NCI-H2081 treated with DMSO at 0.1 percent for 48 hours (cell line): ENCODE data around the gene PRKACA.
"Not testable (repeated sequence)": the region's sequence is repeated elsewhere in the genome, so short reads cannot be mapped to it uniquely, and the experiment has no call there.

ENCODE experiments used
- DNase-seq: peaks from one replicate; lab custom pipeline; 2025; lab: John Stamatoyannopoulos, UW

The PRKACA gene

DNA sequence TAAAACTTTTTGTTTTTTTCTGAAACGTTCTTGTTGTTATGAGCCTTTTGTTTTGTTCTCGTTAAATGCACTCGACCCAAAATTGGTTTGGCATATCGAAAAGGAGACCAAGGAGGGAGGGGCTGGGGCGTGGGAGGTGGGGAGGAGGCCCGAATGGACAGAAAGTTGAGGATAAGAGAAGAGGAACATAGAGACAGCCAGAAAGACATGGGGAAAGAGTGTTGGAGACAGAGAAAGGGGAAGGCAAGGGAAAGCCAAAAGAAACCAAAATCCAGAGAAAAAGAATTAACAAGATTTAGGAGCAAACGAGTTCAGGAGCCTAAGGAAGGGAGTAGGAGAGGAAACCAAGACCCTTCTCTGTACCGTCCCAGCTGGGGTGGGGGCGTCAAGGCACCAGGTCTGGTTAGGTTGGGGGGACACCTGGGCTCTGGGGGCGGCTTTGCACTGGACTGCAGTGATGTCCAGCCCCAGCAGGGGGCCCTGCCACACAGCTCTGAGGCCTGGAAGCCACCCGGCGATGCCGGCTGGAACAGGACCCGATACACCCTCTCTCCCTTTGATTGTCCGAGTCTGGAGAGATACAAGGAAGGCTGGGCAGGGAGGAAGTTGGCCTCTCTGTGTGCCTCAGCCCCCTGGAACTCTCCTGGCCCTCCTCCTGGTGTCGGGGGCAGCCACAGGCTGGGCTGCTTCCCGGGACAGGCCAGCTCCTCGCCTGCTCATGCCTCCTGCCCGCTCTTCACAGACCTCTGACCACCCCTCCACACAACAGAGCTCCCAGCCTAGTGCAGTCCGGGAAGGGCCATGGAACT is 30.4 kb upstream of the PRKACA start:
- DNase-seq: no peak

DNA sequence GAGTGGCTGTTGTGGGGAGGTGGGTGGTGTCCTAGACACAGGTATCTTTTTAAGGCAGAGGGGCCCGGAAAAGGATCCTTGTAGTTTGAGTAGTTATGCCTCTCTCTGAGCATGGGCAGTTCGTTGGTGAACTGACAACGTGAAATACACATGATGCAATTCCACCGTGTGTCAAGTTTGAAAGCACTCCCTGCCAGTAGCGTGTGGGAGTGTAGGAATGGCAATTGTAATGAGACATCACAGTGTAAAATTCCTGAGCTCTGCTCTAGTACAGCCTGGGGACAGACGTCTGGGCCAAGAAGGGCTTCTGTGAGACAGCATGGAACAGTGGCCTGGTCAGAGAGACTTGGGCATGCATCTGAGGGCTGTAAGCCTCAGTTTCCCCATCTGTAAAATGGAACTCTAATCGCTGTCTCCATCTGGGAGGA is 29.2 kb upstream of the PRKACA start:
- no peak for DNase-seq

DNA sequence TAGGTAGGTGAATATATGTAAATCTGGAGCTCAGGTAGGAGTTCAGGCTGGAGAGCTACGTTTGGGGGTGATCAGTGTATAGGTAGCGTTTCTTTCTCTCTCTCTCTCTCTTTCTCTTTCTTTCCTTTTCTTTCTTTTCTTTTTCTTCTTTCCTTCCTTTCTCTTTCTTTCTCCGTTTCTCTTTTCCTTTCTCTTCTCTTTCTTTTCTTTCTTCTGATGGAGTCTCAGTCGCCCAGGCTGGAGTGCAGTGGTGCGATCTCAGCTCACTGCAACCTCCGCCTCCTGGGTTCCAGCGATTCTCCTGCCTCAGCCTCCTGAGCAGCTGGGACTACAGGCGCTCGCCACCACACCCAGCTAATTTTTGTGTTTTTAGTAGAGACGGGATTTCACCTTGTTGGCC is 28.6 kb upstream of the PRKACA start:
- not testable (repeated sequence) for DNase-seq

DNA sequence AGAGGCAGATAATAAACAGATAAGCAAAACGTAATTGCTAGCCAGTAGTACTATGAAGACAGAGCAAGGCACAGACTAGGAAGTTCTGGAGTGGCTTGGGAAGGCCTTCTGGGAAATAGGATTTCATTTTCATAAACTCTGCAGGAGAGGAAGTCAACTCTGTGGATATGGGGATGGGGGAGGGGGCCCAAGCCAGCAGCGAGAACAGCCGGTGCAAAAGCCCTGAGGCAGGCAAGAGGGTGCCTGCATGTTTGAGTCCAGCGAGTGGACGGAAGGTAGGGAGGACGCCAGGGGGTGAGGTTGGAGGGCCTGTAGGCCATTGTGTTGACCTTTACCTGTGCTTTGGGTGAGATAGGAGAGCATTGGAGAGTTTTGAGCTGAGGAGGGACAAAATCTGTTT is 27.8 kb upstream of the PRKACA start:
- no peak for DNase-seq

DNA sequence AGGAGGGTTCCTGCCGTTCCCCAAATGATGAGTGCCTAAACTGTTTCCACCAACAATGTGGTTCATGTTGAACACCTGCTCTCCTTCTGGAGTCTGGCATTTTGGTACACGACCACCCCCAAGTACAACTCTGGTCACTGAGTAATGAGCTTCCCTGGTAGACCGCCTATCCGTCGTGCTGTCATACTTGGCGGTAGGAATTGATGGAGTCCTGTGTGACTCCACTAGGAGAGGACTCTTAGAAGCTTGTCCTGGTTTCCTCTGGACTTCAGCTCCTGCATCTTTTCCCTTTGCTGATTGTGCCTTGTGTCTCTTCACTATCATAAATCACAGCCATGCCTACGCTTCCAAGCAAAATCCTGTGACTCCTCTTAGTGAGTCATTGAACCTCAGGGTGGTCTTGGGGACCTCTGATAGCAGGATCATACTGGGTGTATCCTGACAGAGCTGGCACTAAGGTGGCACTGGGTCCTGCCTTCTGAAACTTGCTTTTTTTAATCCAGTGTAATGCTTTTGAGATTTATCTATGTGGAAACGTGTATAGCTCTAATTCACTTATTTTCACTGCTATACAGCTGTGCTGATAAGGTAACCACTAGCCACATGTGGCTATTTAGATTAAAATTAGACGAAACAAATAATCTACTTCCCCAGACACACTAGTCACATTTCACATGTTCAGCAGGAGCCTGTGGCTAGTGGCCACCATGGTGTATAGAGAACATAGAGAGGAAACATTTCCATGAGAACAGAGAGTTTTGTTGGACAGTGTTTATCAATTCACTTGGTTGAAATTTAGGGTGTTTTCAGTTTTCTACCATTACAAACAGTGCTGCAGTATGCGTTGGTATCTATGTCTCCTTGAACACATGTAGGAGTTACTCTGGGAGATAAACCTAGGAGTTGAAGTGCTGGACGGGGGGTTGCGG is 25.0 kb upstream of the PRKACA start:
- DNase-seq: no peak

DNA sequence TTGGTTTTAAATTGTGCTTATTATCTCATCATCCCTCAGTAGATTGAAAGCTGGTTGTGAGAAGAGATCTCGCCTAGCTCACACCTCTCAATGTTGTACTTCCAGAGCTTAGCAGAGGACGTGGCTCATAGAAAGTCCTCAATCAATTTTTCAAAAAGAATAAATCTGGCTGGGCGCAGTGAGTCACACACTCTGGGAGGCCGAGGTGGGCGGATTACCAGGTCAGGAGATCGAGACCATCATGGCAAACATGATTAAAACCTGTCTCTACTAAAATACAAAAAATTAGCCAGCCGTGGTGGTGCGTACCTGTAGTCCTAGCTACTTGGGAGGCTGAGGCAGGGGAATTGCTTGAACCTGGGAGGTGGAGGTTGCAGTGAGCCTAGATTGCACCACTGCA is 23.5 kb upstream of the PRKACA start:
- DNase-seq: no peak

DNA sequence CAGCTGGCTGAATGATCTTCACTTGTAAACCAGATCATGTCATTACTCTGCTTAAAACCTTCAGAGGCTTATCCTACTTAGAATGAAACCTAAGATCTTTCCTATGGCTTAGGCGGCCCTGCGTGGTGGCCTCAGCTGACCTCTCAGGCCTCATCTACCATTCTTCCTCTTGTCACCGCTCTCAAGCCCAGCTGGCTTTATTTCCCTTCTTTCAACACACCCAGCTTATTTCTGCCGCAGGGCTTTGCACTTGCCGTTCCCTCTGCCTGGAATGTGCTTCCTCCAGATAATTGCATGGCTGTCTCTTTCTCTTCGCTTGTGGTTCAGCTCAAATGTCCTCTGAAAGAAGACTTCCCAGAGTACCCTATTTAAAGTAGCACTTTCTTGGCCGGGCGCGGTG is 22.4 kb upstream of the PRKACA start:
- DNase-seq: no peak

DNA sequence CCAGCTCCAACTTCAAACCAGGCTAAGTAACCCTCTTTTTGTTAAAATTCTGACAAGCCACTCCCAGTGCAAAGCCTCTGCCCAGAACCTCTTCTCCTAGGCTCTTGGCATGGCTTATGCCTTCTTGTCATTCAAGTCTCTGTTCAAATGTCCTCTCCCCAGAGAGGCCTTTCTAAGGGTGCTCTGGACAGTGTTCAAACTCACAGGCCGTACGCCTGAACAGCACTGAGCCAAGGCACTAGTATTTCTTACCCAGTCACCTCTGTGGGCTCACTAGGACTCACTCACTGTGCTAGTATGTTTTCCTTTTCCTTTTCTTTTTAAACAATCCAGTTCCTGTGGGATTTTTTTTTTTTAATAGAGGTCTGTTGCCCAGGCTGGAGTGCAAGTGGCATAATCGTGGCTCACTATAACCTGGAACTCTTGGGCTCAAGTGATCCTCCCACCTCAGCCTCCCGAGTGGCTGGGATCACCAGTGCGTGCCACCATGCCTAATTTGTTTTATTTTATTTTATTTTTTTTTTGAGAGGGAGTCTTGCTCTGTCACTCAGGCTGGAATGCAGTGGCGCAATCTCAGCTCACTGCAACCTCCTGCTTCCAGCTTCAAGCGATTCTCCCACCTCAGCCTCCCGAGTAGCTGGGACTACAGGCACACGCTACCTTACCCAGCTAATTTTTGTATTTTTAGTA is 21.2 kb upstream of the PRKACA start:
- DNase-seq: no peak

DNA sequence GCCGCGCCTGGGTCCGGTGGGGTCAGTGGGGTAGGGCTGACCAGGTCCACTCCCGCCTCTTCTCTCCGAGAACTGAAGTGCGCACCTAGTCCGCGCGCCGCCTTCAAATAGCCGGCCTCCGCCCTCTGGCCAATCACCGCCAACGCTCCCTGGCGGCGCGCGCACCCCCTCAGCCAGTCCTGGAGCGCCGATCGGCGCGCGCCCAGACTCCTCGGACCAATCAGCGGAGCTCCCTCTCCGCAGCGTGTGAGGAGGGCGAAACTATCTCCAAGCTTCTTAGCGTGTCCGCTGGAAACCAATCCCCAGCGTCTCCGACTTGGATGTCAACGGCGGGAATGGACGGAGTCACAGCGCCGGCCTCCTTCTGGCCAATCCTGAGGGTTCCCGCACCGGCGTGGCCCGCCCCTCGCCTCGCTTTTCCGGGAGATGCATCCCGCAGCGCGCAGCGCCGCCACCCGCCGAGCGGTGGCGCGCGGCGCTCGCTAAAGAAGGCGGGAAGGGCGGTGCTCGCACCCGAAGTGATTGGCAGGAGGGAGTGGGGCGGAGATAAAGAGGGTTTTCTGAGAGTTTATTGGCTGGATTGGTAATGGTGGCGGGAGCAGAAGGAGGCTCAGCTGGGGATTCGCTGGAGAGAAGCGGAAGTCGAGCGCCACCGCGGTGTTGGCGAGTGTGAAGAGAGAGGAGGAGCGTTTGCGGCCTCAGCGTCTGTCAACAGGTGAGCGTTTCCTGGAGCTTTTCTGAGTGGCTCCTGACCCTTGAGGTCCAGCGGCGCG is 19.1 kb upstream of the PRKACA start, which contains the start of gene ASF1B:
TSS of gene ASF1B (minus strand) at position 81 of the 773 bp plus-strand sequence. CDS start 133 bp downstream, outside the sequence.
- DNase-seq: peak; percentile 99

DNA sequence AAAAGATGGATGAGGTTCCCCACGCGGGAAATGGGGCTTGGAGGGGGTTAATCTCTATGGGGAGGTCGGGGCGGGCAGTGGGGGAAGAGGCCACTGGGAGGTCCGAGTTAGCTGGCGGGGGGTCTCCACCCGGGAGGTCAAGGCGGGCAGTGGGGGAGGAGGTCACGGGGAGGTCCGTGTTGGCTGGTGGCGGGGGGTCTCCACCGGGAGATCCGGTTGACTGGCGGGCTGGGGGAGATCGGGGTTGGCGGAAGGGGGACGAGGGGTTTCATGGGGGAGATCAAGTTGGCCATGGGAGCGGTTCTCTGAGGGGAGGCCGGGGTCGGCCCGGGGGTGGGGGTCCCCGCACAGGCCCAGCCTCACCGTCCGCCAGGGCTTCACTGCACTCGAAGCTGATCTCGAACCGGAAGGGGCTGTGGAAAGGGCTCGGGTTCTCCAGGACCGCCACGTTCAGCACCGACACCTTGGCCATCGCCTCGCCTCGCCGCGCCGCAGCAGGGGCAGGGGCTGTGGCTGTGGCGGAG is 18.5 kb upstream of the PRKACA start:
- no peak for DNase-seq

DNA sequence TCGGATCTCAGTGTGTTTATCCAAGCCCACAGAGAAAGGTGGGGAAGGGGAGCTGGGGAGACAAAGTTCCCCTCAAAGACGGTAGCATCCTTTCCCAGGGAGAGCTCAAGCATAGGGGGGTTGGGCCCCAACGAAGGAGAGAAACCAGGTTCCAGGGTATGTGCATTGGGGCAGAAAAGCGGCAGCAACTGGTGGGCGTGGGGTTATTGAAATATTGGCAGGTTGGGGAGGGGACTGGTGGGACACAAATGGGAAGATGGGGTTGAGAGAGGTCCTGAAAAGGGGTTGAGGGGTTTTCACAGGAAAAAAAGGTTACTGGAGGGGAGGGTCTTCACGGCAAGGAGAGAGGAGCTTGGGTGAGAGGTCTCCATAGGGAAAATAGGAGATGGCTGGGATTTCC is 17.8 kb upstream of the PRKACA start:
- DNase-seq: no peak

DNA sequence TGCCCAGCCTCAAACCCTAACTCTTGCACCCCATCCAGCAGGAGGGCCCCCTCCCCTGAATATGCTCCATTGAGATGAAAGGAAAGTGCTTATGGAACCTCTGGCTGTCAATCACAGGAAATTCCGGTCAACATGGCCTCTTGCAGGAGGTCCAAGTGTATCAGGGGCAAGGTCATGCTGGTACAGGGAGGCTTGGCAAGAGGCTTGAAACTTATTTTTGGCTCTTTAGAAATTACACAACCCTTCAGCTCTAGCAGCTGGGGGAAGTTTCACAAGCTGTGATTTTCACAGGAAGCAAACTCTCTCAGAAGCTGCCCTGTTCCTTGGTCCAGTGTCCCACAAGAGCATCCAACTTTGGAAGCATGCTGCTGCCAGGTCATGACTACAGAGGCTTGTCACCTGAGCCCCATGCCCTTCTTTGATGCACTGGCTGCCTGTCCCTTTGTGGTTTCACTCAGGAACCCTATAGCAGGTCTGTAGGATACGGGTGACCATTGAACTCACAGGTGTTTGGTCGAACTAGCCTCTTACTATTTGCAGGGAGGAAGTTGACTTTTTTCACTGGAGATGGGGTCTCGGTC is 10.5 kb upstream of the PRKACA start:
- DNase-seq: no peak

DNA sequence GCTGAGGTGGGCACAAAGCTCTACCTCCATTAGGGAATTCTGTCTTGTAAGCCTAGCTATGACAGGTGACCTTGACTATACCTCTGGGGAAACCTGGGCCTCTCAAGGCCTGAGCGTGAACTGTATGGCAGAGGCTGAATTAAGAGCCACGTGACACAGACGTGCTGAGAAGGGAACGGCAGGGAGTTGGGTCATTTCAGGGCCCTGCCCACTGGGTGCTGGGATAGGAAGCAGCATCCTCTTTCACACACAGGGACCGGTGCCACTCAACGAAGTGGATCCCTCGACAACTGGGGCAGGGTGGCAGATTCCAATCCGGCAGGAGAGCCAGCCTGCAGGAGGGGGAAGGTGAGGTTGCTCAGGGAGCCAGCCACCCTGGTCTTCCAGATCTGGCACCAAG is 9.6 kb upstream of the PRKACA start:
- no peak for DNase-seq

DNA sequence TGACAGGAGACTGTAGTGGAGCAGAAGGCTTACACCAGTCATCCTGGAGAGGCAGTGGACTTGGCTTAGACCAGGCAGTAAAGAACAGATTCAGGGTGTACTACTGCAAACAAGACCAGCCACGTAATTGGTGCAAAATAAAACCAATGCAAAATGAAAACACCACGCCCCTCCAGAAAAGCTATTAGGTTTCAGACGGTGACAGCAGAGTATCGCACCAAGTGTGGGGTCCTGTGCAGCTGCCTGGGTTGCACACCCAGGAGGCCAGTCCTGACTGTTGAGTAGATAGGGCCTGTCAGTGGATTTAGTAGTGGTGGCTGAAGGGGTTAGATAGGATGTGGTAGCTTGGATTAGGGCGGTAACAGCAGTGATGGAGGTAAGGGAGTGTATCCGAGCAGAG is 5.4 kb upstream of the PRKACA start:
- no peak for DNase-seq

DNA sequence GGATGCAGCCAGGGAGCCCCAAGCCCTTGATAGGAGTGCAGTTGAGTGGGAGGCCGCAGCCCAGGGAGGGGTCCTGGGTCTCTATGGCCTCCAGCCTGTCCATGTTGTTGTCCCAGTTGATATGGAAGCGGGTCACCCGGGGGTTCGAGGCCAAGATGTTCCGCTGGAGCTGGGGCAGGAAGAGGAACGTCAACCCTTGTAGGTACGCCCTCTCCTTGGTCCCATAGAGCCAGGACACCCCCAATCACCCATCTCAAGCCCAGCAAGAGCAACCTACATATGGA is 2.9 kb upstream of the PRKACA start:
- no peak for DNase-seq

DNA sequence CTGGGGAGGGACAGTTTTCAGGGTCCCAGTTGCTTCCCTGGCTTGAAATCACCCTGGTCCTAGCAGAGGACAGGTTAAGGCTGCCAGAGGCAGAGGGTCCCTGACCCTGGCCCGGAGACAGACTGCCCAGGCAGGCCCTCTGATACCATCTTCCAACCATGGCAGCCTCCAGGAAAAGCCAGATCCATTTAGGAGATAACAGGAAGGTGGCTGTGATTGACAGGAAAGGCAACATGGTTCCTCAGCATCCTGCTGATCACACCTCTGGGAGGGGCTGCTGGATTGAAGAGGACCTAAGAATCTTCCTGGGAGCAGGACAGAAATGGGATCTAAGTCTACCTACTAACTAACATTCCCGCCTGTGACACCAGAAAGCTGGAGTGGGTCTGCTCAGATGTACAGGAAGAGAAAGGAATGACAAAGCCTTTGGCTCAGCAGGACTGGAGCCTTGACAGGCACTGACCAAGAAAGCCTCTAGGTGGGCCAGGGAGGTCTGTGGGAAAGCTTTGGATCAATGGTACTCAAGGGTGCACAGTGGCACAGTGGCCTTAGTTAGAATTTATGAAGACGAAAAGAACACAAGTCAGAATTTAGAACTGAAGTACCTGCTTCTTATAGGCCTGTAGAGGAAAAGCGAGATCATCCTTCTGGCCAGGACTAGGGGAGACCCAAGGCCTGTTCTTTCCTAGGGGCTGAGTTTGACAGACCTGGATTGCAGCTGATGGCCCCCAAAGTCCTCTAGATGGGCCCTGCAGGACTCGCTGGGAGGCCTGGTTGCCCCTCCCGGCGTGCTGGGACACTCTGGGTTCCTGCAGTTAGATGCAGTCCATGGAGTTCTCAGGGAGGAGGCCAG is 2.3 kb upstream of the PRKACA start:
- DNase-seq: no peak

DNA sequence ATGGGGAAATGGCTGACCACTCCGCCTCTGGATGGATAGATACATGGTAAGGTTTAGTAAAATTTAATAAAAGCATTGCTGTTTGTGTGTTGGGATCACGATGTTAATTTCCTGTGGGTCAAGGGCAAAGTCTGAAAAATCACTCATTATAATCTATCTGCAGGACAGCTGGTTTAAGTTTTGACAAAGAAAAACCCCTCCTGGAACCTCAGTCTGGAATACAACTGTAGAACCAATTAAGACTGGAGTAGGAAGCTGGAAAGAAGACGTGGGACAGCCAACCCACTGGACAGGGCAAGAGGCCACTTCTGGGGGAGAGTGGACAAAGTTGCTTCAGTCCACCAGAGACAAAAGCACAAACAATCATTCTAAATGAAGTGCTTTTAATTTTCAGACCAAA is 1.6 kb upstream of the PRKACA start:
- DNase-seq: no peak

DNA sequence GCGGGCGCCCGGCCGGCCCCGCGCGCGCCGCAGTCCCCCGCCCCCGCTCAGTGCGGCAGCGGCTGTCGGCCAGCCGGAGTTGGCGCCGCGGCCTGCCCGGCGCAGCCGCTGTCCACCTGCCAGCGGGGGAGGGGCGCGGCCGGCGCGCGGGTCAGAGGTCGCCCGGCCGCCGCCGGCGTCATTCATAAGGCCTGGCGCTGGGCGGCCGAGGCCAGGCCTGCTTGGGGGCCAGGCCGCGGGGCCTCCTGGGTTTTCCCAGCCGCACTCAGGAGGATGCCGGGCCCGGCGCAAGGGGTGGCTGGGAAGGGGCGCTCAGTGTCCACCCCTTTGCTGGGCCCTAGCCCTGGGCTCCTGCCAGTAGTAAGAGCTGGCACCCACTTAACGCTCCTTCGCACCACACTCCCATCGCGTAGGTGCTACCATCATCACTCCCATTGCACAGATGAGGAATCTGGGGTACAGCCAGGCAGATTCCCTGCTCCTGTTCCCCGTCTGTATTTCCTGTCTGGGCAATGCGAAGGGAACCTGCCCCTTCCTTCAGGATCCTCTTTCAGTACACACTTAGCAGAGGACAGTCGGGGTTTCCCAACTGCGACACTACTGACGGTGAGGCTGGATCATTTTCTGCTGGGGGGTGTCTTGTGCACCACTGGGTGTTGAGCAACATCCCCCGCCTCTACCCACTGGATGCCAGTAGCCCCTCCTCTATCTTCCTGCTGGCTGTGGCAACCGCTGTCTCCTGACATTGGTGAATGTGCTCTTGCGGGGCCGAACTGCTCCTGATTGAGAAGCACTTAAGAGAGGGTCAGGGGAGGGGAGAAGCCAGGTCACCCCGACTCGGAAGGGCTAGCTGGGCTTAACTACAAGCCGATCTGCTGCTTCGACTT is 846 bp upstream of the PRKACA start:
- no peak for DNase-seq

DNA sequence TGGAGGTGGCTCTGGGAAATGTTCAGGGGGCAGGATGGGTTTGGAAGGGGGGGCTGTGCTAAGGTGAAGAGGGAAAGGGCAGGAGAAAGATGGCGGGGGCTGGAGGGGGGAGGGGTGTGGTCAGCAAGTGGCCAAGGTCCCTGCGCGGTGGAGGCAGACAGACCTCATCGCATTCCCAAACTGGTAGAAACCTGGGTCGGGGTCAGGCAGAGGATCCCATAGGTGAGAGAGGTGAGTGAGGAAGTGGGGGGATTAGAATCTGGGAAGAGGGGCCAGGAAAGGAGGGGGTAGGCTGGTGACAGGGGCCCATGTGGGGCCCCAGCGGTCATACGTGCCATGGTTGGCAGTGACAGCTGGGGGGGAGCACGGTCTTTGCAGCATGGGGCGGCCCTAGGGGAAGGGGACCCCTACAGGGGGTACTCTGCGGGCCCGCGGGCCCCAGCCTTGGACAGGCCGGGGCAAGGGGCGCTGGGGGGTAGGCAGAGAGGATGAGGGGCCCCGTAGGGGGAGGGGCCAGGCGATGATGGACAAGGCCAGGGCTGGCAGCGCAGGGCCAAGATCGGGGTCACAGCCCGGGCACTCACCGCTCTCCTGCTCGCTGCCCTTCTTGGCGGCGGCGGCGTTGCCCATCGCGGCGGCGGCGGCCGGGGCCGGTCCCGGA is 514 bp downstream of the PRKACA start:
- no peak for DNase-seq
